Measurements from ENCODE around the gene FSD1. TPM values are rescaled to one million over a fixed set of nuclear protein-coding genes. Genes with fewer than 3 reads are reported as not detected.

Gene FSD1
- polyA plus RNA-seq, 1 donor from 2014 or later: 114 TPM

GRCh38 chr19:4329858-4330257 lies 25.5 kb downstream of the FSD1 start:
- Histone ChIP-seq H3K36me3 (ENCODE audit: insufficient read depth, low read length) (no peaks in the 10 kb centered on the region), H3K27ac (ENCODE audit: low read length) (no peak overlapping the region), H4K20me1 (ENCODE audit: insufficient read depth) (no peaks in the 10 kb centered on the region), H3K27me3 (ENCODE audit: insufficient read depth, low read depth, low read length) (peaks cover 9% of the 10 kb centered on the region), H3K4me2 (ENCODE audit: low read length) (no peak overlapping the region), H2AFZ (ENCODE audit: low read depth, low read length) (no peak overlapping the region), H3K4me3 (ENCODE audit: low read length) (no peak overlapping the region), H3F3A (ENCODE audit: insufficient read depth, low read length, poor library complexity, severe bottlenecking) (no peaks in the 10 kb centered on the region), H3K79me2 (replicated peaks; ENCODE audit: insufficient read depth, low read length) (no peaks in the 10 kb centered on the region), H3K9me3 (ENCODE audit: low read length) (no peaks in the 10 kb centered on the region), H3K9ac (ENCODE audit: low read length) (no peak overlapping the region), H3K9me2 (ENCODE audit: insufficient read depth, low read length) (no peaks in the 10 kb centered on the region)
- no peak for TF ChIP-seq MXI1 (conservative IDR thresholded peaks at IDR 0.05; ENCODE audit: poor library complexity, severe bottlenecking)
- TF ChIP-seq SMC3 (conservative IDR thresholded peaks at IDR 0.05; ENCODE audit: poor library complexity): no peak
- no peak for TF ChIP-seq REST (IDR thresholded peaks at IDR 0.05; ENCODE audit: borderline replicate concordance)

- Histone ChIP-seq H4K20me1 (ENCODE audit: insufficient read depth) (no peaks in the 10 kb centered on the region), H2AFZ (ENCODE audit: low read depth, low read length) (no peak overlapping the region), H3K27me3 (ENCODE audit: insufficient read depth, low read depth, low read length) (no peaks in the 10 kb centered on the region), H3K4me3 (ENCODE audit: low read length) (no peak overlapping the region), H3K79me2 (replicated peaks; ENCODE audit: insufficient read depth, low read length) (no peaks in the 10 kb centered on the region), H3K36me3 (ENCODE audit: insufficient read depth, low read length) (no peaks in the 10 kb centered on the region), H3K9me2 (ENCODE audit: insufficient read depth, low read length) (no peaks in the 10 kb centered on the region), H3K4me2 (ENCODE audit: low read length) (no peak overlapping the region), H3K9me3 (ENCODE audit: low read length) (no peaks in the 10 kb centered on the region), H3K27ac (ENCODE audit: low read length) (no peak overlapping the region), H3K9ac (ENCODE audit: low read length) (no peak overlapping the region), H3F3A (ENCODE audit: insufficient read depth, low read length, poor library complexity, severe bottlenecking) (no peaks in the 10 kb centered on the region)
- no peak for TF ChIP-seq RAD21 (conservative IDR thresholded peaks at IDR 0.05)
- no peak for TF ChIP-seq REST (IDR thresholded peaks at IDR 0.05; ENCODE audit: borderline replicate concordance)
- no peak for TF ChIP-seq TAF1 (IDR thresholded peaks at IDR 0.05; ENCODE audit: low read depth)
- TF ChIP-seq EP300 (conservative IDR thresholded peaks at IDR 0.05; ENCODE audit: poor library complexity, severe bottlenecking): no peak
These were observed 30.7 kb downstream of the FSD1 start for GRCh38 chr19:4334929-4335570.
